Measurements from ENCODE around the gene EDC3. TPM values are rescaled to one million over a fixed set of nuclear protein-coding genes. Genes with fewer than 3 reads are reported as not detected.
A peak's percentile ranks its signal among the peaks of the same experiment; 100 is the strongest.

The EDC3 gene
- total RNA-seq, 1 donor from 2014 or later = 30.5 TPM

DNA sequence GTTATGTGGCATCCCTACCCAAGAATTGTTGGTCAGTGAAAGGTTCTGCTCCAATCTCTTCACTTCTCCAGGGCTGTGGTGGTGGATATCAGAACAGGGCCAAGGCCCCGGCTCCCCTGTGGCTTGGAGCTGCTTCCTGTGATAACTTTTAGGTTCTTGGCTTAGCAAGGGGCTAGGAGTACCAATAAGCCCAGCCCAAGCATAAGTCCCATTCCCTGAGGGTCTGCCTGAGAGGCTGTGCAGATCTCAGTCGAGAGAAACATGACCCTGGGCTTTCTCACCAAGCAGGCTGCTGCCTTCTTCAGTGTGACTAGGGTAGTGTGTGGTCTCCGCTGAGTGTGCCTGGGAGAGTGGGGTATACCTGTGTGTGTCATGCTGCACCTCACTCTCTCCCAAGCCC lies 73.1 kb downstream of the EDC3 start:
- H3K27ac ChIP-seq = no peak overlapping the region
- no peak overlapping the region for H3K4me3 ChIP-seq
- H3K4me1 ChIP-seq = peaks cover 42% of the 10 kb centered on the region
- DNase-seq (peak; percentile 32), ATAC-seq (no peak)
- no peaks in the 10 kb centered on the region for H3K27me3 ChIP-seq (ENCODE audit: low read depth)
- TF ChIP-seq, protein P1, sequence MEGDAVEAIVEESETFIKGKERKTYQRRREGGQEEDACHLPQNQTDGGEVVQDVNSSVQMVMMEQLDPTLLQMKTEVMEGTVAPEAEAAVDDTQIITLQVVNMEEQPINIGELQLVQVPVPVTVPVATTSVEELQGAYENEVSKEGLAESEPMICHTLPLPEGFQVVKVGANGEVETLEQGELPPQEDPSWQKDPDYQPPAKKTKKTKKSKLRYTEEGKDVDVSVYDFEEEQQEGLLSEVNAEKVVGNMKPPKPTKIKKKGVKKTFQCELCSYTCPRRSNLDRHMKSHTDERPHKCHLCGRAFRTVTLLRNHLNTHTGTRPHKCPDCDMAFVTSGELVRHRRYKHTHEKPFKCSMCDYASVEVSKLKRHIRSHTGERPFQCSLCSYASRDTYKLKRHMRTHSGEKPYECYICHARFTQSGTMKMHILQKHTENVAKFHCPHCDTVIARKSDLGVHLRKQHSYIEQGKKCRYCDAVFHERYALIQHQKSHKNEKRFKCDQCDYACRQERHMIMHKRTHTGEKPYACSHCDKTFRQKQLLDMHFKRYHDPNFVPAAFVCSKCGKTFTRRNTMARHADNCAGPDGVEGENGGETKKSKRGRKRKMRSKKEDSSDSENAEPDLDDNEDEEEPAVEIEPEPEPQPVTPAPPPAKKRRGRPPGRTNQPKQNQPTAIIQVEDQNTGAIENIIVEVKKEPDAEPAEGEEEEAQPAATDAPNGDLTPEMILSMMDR (IDR thresholded peaks at IDR 0.05) = no peak
- intact Hi-C loops (cut with DNase I) = no loop called here
- no peaks in the 10 kb centered on the region for H3K9me3 ChIP-seq
- H3K36me3 ChIP-seq = peaks cover 91% of the 10 kb centered on the region

DNA sequence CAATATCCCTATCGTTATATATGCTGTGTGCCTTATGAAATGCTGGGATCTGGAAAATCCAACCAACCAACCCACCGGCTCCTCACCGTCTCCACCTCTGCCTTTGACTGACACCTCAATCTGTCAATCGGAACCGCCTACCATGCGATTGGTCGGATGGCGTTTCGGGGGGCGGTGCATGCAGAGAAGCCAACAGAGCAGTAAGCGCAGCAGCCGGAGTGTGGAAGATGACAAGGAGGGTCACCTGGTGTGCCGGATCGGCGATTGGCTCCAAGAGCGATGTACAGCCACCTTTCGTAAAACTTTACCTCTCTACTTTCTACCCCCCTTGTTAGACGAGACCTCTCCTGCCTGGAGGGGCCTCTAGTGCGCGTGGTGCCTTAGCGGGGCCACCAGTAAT lies 73.9 kb downstream of the EDC3 start:
- no peak overlapping the region for H3K4me3 ChIP-seq
- no peaks in the 10 kb centered on the region for H3K9me3 ChIP-seq
- H3K27ac ChIP-seq = no peak overlapping the region
- H3K27me3 ChIP-seq (ENCODE audit: low read depth) = no peaks in the 10 kb centered on the region
- TF ChIP-seq, protein P1 (IDR thresholded peaks at IDR 0.05) = no peak
- ATAC-seq (no peak), DNase-seq (peak; percentile 47)
- peaks cover 50% of the 10 kb centered on the region for H3K4me1 ChIP-seq
- peaks cover 83% of the 10 kb centered on the region for H3K36me3 ChIP-seq
- intact Hi-C loops (cut with DNase I) = no loop called here

DNA sequence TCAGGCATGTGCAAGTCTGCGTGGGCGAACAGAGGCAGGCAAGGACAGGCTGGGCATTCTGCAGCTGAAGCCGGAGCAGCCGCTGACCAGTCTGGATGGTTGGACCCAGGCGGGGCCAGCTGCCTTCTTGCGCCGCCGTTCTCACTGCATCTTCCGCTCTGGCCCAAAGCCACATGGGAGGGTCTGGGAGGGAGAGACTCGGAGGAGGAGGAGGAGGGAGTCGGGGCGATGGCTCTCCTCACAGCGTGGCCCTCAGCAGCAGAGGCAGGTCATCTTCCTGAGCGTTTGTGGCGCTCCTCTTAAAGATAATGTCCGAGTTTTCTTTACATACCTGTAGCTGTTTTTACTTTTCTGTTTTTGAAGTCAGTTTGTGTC lies 74.3 kb downstream of the EDC3 start:
- Histone ChIP-seq H3K27me3 (ENCODE audit: low read depth) (no peaks in the 10 kb centered on the region), H3K4me3 (no peak overlapping the region), H3K9me3 (no peaks in the 10 kb centered on the region), H3K27ac (no peak overlapping the region), H3K4me1 (peaks cover 54% of the 10 kb centered on the region), H3K36me3 (peaks cover 79% of the 10 kb centered on the region)
- no peak for ATAC-seq
- TF ChIP-seq, protein P1 (IDR thresholded peaks at IDR 0.05) = no peak
- DNase-seq = no peak
- intact Hi-C loops (cut with DNase I) = no loop called here

DNA sequence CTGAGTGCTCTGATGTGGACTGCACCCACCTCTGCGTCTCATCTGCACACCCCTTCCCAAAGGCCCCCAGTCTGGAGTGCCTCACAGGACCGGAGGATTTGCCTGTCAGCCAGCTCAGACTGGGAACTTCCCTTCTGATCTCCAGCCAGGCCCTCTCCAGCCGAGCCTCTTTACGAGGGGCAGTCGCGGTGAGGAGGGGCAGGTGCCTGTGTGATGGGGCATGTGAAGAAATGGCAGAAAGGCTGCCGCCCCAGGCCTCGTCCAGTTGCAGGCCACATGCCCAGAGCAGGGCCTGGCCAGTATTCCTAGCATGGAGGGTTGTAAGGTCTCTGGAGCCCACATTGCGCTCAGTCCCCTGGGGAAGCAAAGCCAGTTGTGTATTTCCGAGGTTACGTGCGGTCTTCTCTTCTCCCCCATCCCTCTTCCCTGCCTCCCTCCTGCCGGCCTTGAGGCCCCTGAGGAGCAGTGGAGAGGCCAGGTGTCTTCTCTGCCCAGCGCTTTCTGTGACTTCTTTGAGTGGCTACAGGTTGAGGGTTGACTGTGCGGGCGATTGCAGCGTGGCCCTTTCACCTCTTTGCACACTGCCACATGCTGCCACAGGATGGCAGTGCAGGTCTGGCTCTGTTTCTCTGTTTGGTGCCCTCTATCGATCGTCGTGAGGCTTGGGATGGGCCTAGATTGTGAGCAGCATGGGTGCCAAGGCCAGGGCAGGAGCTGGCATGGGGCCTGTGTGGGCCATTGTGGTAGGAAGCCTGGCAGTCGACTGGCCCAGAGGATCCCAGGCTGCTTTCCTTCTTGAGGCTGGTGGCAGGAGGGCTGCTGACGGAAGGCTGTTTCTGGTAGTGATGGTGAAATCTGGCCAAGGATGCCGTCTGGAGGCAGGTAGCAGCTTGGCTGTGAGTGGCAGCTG lies 74.9 kb downstream of the EDC3 start:
- peak; percentile 71 for DNase-seq
- no peak overlapping the region for H3K4me3 ChIP-seq
- H3K27me3 ChIP-seq (ENCODE audit: low read depth) = no peaks in the 10 kb centered on the region
- peaks cover 55% of the 10 kb centered on the region for H3K4me1 ChIP-seq
- no peaks in the 10 kb centered on the region for H3K9me3 ChIP-seq
- intact Hi-C loops (cut with DNase I) = no loop called here
- TF ChIP-seq, protein P1 (IDR thresholded peaks at IDR 0.05) = peak; percentile 71
- peaks cover 73% of the 10 kb centered on the region for H3K36me3 ChIP-seq
- H3K27ac ChIP-seq = no peak overlapping the region
- peak; percentile 54 to 69 for ATAC-seq

DNA sequence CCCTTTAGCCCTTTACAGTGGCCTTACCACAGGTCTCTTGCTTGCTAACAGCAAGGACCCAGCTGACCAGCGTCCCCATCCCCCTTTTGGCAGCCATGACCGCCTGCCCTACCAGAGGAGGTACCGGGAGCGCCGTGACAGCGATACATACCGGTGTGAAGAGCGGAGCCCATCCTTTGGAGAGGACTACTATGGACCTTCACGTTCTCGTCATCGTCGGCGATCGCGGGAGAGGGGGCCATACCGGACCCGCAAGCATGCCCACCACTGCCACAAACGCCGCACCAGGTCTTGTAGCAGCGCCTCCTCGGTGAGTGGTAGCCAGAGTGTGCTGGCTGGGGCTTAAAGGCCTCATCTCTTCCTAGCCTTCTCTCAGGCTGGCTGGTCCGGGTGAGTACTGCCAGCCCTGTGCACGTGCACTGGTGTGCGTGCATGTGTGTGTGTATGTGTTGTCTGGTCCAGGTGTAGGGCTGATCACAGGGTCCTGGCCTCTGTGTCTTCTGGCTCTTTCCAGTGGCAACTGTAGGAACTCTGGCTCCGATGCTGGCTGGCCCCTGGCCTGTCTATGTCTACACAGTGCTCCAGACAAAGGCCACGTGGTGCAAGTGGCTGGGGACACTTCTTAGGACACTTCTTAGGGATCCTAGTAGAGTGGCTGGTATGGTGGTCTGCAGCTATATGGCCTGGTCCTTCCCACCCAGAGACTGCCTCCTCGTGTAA lies 75.7 kb downstream of the EDC3 start:
- intact Hi-C loops (cut with DNase I) = no loop called here
- TF ChIP-seq, protein P1 (IDR thresholded peaks at IDR 0.05) = no peak
- H3K27me3 ChIP-seq (ENCODE audit: low read depth) = no peaks in the 10 kb centered on the region
- peaks cover 55% of the 10 kb centered on the region for H3K4me1 ChIP-seq
- H3K27ac ChIP-seq = no peak overlapping the region
- H3K4me3 ChIP-seq = no peak overlapping the region
- ATAC-seq (no peak), DNase-seq (peak; percentile 40)
- H3K36me3 ChIP-seq = peaks cover 65% of the 10 kb centered on the region
- H3K9me3 ChIP-seq = no peaks in the 10 kb centered on the region

All from lower lobe of right lung (tissue), 2 donors.